H1 (cell line): ENCODE results near the gene MYL11. TPM values are rescaled to one million over a fixed set of nuclear protein-coding genes. Genes with fewer than 3 reads are reported as not detected.

Experiments
- MAX ChIP-seq: IDR thresholded peaks from 2 replicates; pipeline ENCODE4 v1.6.1; 2012; ENCODE audit warnings: inconsistent platforms
- POLR2A ChIP-seq, 2 experiments: IDR thresholded peaks; 1 replicate in 1 of 2; 2 replicates in 1 of 2; pipeline ENCODE4 v1.6.1; 2011; ENCODE audit warnings: low read depth in 2 of 2, low read length in 2 of 2, mild to moderate bottlenecking in 2 of 2; ENCODE audit errors: control extremely low read depth in 1 of 2
- POLR2AphosphoS5 ChIP-seq: IDR thresholded peaks from 2 replicates; pipeline ENCODE4 v1.6.1; 2011; ENCODE audit warnings: low read depth, low read length
- POU5F1 ChIP-seq: IDR thresholded peaks from 2 replicates; pipeline ENCODE4 v1.6.1; 2011; ENCODE audit warnings: low read depth, mild to moderate bottlenecking, low read length, moderate library complexity
- RAD21 ChIP-seq, 2 experiments: IDR thresholded peaks in 1 of 2; conservative IDR thresholded peaks in 1 of 2; 2 replicates each; pipeline ENCODE4 v1.6.1; 2011; ENCODE audit warnings: low read depth in 2 of 2, low read length in 2 of 2, improper control_type of control experiment in 1 of 2, inconsistent platforms in 1 of 2, mild to moderate bottlenecking in 1 of 2, moderate library complexity in 1 of 2
- RFX5 ChIP-seq: IDR thresholded peaks from 2 replicates; pipeline ENCODE4 v1.6.1; 2011; ENCODE audit warnings: low read depth, low read length, improper control_type of control experiment, borderline replicate concordance
- TBP ChIP-seq: IDR thresholded peaks from 2 replicates; pipeline ENCODE4 v1.6.1; 2011; ENCODE audit warnings: low read depth, low read length, improper control_type of control experiment
- polyA plus RNA-seq, 7 experiments: library from polyadenylated mRNA; depleted of rRNA in 3 of 7; stranded (reverse) in 5 of 7; unstranded in 2 of 7; fragments of >200 nt in 5 of 7; fragments of 200-250 nt in 2 of 7; gene quantifications; 1 replicate in 5 of 7; 2 replicates in 1 of 7; 4 replicates in 1 of 7; pipeline versions ENCODE4 v1.2.1 to v1.2.3, GENCODE V29; 2011 to 2013; ENCODE audit warnings: missing spikeins in 2 of 7, mixed read lengths in 2 of 7
- total RNA-seq: library from RNA; stranded (reverse); fragmentation: NEBNext Ultra II Directional; extraction: Animal tissue kit (Norgen Biotek cat#: 25700); gene quantifications from 2 replicates; pipeline ENCODE4 v1.2.1, GENCODE V29; 2021
- TF ChIP-seq, protein P1 (sequence below): fragments of 300-600 bp; sonication (generic); IDR thresholded peaks from 2 replicates; pipeline ENCODE4 v1.7.1; 2012; ENCODE audit warnings: low read length, moderate library complexity, mild to moderate bottlenecking, inconsistent platforms; ENCODE audit not compliant: insufficient replicate concordance

MYL11 gene
- total and polyA plus RNA-seq, 2 of the 8 experiments (the other 6 are each of a cell fraction or from before 2014, with no cell fraction given): 1.2 to 1.4 TPM

GRCh38 chr16:30401768-30402425, 27.3 kb downstream of the MYL11 start (continued):
- TF ChIP-seq RFX5: no peak
- no peak for TF ChIP-seq POLR2A (IDR thresholded peaks at IDR 0.05; ENCODE audit: control extremely low read depth in 1 of 2, low read depth in 2 of 2, low read length in 2 of 2)
- no peak for TF ChIP-seq POLR2AphosphoS5
- TF ChIP-seq, protein P1, sequence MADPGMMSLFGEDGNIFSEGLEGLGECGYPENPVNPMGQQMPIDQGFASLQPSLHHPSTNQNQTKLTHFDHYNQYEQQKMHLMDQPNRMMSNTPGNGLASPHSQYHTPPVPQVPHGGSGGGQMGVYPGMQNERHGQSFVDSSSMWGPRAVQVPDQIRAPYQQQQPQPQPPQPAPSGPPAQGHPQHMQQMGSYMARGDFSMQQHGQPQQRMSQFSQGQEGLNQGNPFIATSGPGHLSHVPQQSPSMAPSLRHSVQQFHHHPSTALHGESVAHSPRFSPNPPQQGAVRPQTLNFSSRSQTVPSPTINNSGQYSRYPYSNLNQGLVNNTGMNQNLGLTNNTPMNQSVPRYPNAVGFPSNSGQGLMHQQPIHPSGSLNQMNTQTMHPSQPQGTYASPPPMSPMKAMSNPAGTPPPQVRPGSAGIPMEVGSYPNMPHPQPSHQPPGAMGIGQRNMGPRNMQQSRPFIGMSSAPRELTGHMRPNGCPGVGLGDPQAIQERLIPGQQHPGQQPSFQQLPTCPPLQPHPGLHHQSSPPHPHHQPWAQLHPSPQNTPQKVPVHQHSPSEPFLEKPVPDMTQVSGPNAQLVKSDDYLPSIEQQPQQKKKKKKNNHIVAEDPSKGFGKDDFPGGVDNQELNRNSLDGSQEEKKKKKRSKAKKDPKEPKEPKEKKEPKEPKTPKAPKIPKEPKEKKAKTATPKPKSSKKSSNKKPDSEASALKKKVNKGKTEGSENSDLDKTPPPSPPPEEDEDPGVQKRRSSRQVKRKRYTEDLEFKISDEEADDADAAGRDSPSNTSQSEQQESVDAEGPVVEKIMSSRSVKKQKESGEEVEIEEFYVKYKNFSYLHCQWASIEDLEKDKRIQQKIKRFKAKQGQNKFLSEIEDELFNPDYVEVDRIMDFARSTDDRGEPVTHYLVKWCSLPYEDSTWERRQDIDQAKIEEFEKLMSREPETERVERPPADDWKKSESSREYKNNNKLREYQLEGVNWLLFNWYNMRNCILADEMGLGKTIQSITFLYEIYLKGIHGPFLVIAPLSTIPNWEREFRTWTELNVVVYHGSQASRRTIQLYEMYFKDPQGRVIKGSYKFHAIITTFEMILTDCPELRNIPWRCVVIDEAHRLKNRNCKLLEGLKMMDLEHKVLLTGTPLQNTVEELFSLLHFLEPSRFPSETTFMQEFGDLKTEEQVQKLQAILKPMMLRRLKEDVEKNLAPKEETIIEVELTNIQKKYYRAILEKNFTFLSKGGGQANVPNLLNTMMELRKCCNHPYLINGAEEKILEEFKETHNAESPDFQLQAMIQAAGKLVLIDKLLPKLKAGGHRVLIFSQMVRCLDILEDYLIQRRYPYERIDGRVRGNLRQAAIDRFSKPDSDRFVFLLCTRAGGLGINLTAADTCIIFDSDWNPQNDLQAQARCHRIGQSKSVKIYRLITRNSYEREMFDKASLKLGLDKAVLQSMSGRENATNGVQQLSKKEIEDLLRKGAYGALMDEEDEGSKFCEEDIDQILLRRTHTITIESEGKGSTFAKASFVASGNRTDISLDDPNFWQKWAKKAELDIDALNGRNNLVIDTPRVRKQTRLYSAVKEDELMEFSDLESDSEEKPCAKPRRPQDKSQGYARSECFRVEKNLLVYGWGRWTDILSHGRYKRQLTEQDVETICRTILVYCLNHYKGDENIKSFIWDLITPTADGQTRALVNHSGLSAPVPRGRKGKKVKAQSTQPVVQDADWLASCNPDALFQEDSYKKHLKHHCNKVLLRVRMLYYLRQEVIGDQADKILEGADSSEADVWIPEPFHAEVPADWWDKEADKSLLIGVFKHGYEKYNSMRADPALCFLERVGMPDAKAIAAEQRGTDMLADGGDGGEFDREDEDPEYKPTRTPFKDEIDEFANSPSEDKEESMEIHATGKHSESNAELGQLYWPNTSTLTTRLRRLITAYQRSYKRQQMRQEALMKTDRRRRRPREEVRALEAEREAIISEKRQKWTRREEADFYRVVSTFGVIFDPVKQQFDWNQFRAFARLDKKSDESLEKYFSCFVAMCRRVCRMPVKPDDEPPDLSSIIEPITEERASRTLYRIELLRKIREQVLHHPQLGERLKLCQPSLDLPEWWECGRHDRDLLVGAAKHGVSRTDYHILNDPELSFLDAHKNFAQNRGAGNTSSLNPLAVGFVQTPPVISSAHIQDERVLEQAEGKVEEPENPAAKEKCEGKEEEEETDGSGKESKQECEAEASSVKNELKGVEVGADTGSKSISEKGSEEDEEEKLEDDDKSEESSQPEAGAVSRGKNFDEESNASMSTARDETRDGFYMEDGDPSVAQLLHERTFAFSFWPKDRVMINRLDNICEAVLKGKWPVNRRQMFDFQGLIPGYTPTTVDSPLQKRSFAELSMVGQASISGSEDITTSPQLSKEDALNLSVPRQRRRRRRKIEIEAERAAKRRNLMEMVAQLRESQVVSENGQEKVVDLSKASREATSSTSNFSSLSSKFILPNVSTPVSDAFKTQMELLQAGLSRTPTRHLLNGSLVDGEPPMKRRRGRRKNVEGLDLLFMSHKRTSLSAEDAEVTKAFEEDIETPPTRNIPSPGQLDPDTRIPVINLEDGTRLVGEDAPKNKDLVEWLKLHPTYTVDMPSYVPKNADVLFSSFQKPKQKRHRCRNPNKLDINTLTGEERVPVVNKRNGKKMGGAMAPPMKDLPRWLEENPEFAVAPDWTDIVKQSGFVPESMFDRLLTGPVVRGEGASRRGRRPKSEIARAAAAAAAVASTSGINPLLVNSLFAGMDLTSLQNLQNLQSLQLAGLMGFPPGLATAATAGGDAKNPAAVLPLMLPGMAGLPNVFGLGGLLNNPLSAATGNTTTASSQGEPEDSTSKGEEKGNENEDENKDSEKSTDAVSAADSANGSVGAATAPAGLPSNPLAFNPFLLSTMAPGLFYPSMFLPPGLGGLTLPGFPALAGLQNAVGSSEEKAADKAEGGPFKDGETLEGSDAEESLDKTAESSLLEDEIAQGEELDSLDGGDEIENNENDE: no peak
- TF ChIP-seq POU5F1: no peak
- no peak for TF ChIP-seq MAX
- no peak for TF ChIP-seq TBP
- TF ChIP-seq RAD21 (IDR thresholded peaks at IDR 0.05 in 1 of 2, conservative IDR thresholded peaks at IDR 0.05 in 1 of 2; ENCODE audit: low read depth in 2 of 2, low read length in 2 of 2): no peak
